Pancreas (tissue), 10 donors: ENCODE results near the gene RCHY1. TPM values are rescaled to one million over a fixed set of nuclear protein-coding genes. Genes with fewer than 3 reads are reported as not detected.

Experiments
- ATAC-seq, 4 donors: fragments of 200-7000 bp; cut with Tn5 transposase; one replicate each; pipeline versions ENCODE4 v1.8.0 to v1.9.1; 2020; ENCODE audit warnings: mild to moderate bottlenecking in 4 of 4, moderate library complexity in 4 of 4
- DNase-seq, 6 donors: peaks; one replicate each; pipeline ENCODE4 v3.0.0-alpha.2; 2020
- FAIRE-seq: peaks from 2 replicates; lab custom pipeline; 2012; peaks lifted over from hg19 to GRCh38; lab: Jason Lieb, UNC
- H3K27ac ChIP-seq, 4 donors: fragments of 200-600 bp; sonication (generic); 1 replicate in 3 of 4; 2 replicates in 1 of 4; pipeline versions ENCODE4 v1.5.0 to v1.8.0; 2020
- H3K27me3 ChIP-seq, 4 donors: fragments of 200-600 bp; one replicate each; pipeline ENCODE4 v1.8.0; 2021
- H3K36me3 ChIP-seq, 3 donors: fragments of 200-600 bp; sonication (generic) in 1 of 3; one replicate each; pipeline versions ENCODE4 v1.5.0 to v1.8.0; 2020 to 2021
- H3K4me1 ChIP-seq, 3 donors: fragments of 200-600 bp; one replicate each; pipeline ENCODE4 v1.8.0; 2021
- H3K4me3 ChIP-seq, 4 donors: fragments of 200-600 bp; sonication (generic) in 2 of 4; one replicate each; pipeline versions ENCODE4 v1.5.0 to v1.8.0; 2020 to 2021
- H3K9me3 ChIP-seq, 4 donors: fragments of 200-600 bp; one replicate each; pipeline ENCODE4 v1.8.0; 2021
- CTCF ChIP-seq, 4 donors: fragments of 200-600 bp; sonication (generic) in 3 of 4; IDR thresholded peaks; one replicate each; pipeline versions ENCODE4 v1.5.0 to v1.8.0; 2021; ENCODE audit warnings: antibody characterized with exemption in 4 of 4
- WGBS, 2 donors: extraction: QIAGEN DNeasy Blood & Tissue Kit; methylation state at CpG; one replicate each; pipeline ENCODE4 v1.1.7; 2013; 5-methylcytosine and 5-hydroxymethylcytosine counted together
- intact Hi-C, 3 donors: fragments of 100-400 bp; cut with DNase I; formaldehyde crosslinking; loops; one replicate each; pipeline versions ENCODE4 v1.11.1 to v1.14.2; 2022
- polyA plus RNA-seq, 2 donors: library from polyadenylated mRNA; stranded (reverse); fragments of 200-250 nt; gene quantifications; one replicate each; pipeline ENCODE4 v1.2.3, GENCODE V29; 2013
- total RNA-seq, 6 donors: library from RNA; stranded (reverse); fragmentation: NEBNext Ultra II Directional in 4 of 6; extraction: Animal tissue kit (Norgen Biotek cat#: 25700) in 4 of 6; gene quantifications; one replicate each; pipeline versions ENCODE4 v1.2.1 to v1.2.4, GENCODE V29; 2021 to 2023
- donor health status: healthy with polysubstance abuse.
- donor health status: DM: no; HTN: no; CAD: no; lungs with moderate emphysema.
- donor health status: DM: no; HTN: no; CAD: no.
- donor health status: control.
- donor health status: control.
- donor health status: Bipolar disorder and iron deficiency.
- donor health status: DM: yes; HTN: yes; CAD: no.
- donor health status: DM: no; HTN: no; CAD: no.
- donor health status: DM: no; HTN: no; CAD: no.
- donor health status: DM: yes; HTN: yes; CAD: no.

The RCHY1 gene
- 10 to 100 TPM in 5 of 6 donors, 1 to 10 TPM in 1; 9.1 to 21.6 (median 16.3) TPM for total RNA-seq
- 10 to 100 TPM in 1 of 2 donors, 1 to 10 TPM in 1; 6.9 to 14.6 TPM for polyA plus RNA-seq

- Histone ChIP-seq H3K4me1 (peaks cover 14 to 38% (median 31%) of the 10 kb centered on the region in 3 donors), H3K4me3 (peak within 1 kb of the TSS; percentile 47 to 73 (median 70)), H3K36me3 (no peaks in the 10 kb centered on the region), H3K9me3 (no peaks in the 10 kb centered on the region), H3K27ac (peak within 1 kb of the TSS; percentile 81 to 98 (median 96)), H3K27me3 (no peaks in the 10 kb centered on the region)
- FAIRE-seq (peak; percentile 72), ATAC-seq (peak; percentile 96 to 99 (median 98)), DNase-seq (peak; percentile 91 to 98 (median 94))
- intact Hi-C loops = no loop called here
- 0% methylated on average over 54 to 61 of the region's 61 CpGs for WGBS, 2 donors
- no peak for TF ChIP-seq CTCF (IDR thresholded peaks at IDR 0.05)
Observed at GRCh38 chr4:75514131-75514948, at the start of gene RCHY1, which contains the start of gene THAP6. Gene RCHY1 (minus strand): TSS chr4:75514403. CDS start chr4:75514286, 117 bp downstream. Gene THAP6 (plus strand): TSS chr4:75514473. CDS start chr4:75515453, 980 bp downstream.

GRCh38 chr4:75561789-75562188 is 47.6 kb upstream of the RCHY1 start:
- TF ChIP-seq CTCF (IDR thresholded peaks at IDR 0.05) = no peak
- no peak overlapping the region for H3K27ac ChIP-seq
- no peaks in the 10 kb centered on the region for H3K4me1 ChIP-seq
- WGBS, 2 donors = 48 to 64% methylated on average over 8 of the region's 8 CpGs
- DNase-seq = no peak
- FAIRE-seq = no peak
- no peak overlapping the region for H3K4me3 ChIP-seq
- intact Hi-C loops = no loop called here
- ATAC-seq = peak in 1 of 4 donors; percentile 27
- no peaks in the 10 kb centered on the region for H3K36me3 ChIP-seq
- no peaks in the 10 kb centered on the region for H3K27me3 ChIP-seq
- H3K9me3 ChIP-seq = no peaks in the 10 kb centered on the region

- TF ChIP-seq CTCF (IDR thresholded peaks at IDR 0.05) = no peak
- no peaks in the 10 kb centered on the region for H3K4me1 ChIP-seq
- ATAC-seq (no peak), DNase-seq (no peak), FAIRE-seq (no peak)
- no peaks in the 10 kb centered on the region for H3K36me3 ChIP-seq
- H3K27ac ChIP-seq = no peak overlapping the region
- no peak overlapping the region for H3K4me3 ChIP-seq
- no peaks in the 10 kb centered on the region for H3K27me3 ChIP-seq
- intact Hi-C loops = no loop called here
- H3K9me3 ChIP-seq = no peaks in the 10 kb centered on the region
- 77 to 81% methylated on average over 8 of the region's 8 CpGs for WGBS, 2 donors
Observed at GRCh38 chr4:75557696-75558095, 43.5 kb upstream of the RCHY1 start.

GRCh38 chr4:75555294-75556164 is 41.3 kb upstream of the RCHY1 start, which contains the start of gene ODAPH:
Gene ODAPH (plus strand): TSS chr4:75556066. CDS start chr4:75556083, 17 bp downstream.
- H3K4me3 ChIP-seq = no peak within 1 kb of the TSS
- FAIRE-seq = no peak
- no peaks in the 10 kb centered on the region for H3K4me1 ChIP-seq
- no peaks in the 10 kb centered on the region for H3K36me3 ChIP-seq
- no peak for TF ChIP-seq CTCF (IDR thresholded peaks at IDR 0.05)
- no peaks in the 10 kb centered on the region for H3K9me3 ChIP-seq
- no peak for ATAC-seq
- intact Hi-C loops = no loop called here
- 53 to 56% methylated on average over 9 of the region's 9 CpGs for WGBS, 2 donors
- no peak within 1 kb of the TSS for H3K27ac ChIP-seq
- no peak for DNase-seq
- no peaks in the 10 kb centered on the region for H3K27me3 ChIP-seq
